ENCODE data around the gene PID1. TPM values are rescaled to one million over a fixed set of nuclear protein-coding genes. Genes with fewer than 3 reads are reported as not detected.

Gene PID1
- total RNA-seq, 1 experiment from 2014 or later: 2.9 TPM

- in situ Hi-C loops (cut with HindIII; ENCODE audit: low pct_unique_long_range_greater_than_20kb, low sequenced_read_pairs): no loop called here
Observed at GRCh38 chr2:229042349-229042748, 228.7 kb downstream of the PID1 start.

GRCh38 chr2:229041691-229042090 is 229.4 kb downstream of the PID1 start:
- POLR2A ChIA-PET: no interaction called here
- Histone ChIP-seq H3K27me3 (ENCODE audit: control insufficient read depth, insufficient read depth, low read length) (no peaks in the 10 kb centered on the region), H3K9me3 (ENCODE audit: control insufficient read depth, insufficient read depth, low read depth, low read length) (no peaks in the 10 kb centered on the region), H3K4me1 (ENCODE audit: control insufficient read depth, insufficient read depth, low read length) (no peaks in the 10 kb centered on the region), H3K4me3 (ENCODE audit: low read depth in 2 of 2, low read length in 2 of 2) (no peak overlapping the region), H3K36me3 (ENCODE audit: control insufficient read depth, insufficient read depth, low read length) (no peaks in the 10 kb centered on the region), H3K27ac (ENCODE audit: low read length) (no peak overlapping the region)
- in situ Hi-C loops (cut with HindIII; ENCODE audit: low pct_unique_long_range_greater_than_20kb, low sequenced_read_pairs): no loop called here
- ATAC-seq (no peak), DNase-seq (ENCODE audit: low read depth, low spot score) (no peak)
- TF ChIP-seq SIN3A (IDR thresholded peaks at IDR 0.05; ENCODE audit: borderline replicate concordance, insufficient read depth, low read depth, low read length): no peak
- no peak for TF ChIP-seq TCF7L2 (IDR thresholded peaks at IDR 0.05; ENCODE audit: low read depth, low read length)
- TF ChIP-seq POLR2AphosphoS5 (IDR thresholded peaks at IDR 0.05; ENCODE audit: low read depth, low read length): no peak
- TF ChIP-seq, protein P1, sequence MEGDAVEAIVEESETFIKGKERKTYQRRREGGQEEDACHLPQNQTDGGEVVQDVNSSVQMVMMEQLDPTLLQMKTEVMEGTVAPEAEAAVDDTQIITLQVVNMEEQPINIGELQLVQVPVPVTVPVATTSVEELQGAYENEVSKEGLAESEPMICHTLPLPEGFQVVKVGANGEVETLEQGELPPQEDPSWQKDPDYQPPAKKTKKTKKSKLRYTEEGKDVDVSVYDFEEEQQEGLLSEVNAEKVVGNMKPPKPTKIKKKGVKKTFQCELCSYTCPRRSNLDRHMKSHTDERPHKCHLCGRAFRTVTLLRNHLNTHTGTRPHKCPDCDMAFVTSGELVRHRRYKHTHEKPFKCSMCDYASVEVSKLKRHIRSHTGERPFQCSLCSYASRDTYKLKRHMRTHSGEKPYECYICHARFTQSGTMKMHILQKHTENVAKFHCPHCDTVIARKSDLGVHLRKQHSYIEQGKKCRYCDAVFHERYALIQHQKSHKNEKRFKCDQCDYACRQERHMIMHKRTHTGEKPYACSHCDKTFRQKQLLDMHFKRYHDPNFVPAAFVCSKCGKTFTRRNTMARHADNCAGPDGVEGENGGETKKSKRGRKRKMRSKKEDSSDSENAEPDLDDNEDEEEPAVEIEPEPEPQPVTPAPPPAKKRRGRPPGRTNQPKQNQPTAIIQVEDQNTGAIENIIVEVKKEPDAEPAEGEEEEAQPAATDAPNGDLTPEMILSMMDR (IDR thresholded peaks at IDR 0.05): no peak
- BruUV-seq (replicated peaks): no TSS peak
- CTCF ChIA-PET: no interaction called here
- intact Hi-C loops (cut with micrococcal nuclease; ENCODE audit: unreplicated experiment): no loop called here

More at GRCh38 chr2:229042349-229042748, 228.7 kb downstream of the PID1 start:
- H3K27ac ChIP-seq (ENCODE audit: low read length): no peak overlapping the region
- POLR2A ChIA-PET: no interaction called here
- DNase-seq (ENCODE audit: low read depth, low spot score) (no peak), ATAC-seq (no peak)
- TF ChIP-seq, protein P1 (IDR thresholded peaks at IDR 0.05): no peak
- no peak for TF ChIP-seq SIN3A (IDR thresholded peaks at IDR 0.05; ENCODE audit: borderline replicate concordance, insufficient read depth, low read depth, low read length)
- no peak for TF ChIP-seq REST (IDR thresholded peaks at IDR 0.05; ENCODE audit: insufficient read depth in 1 of 2, low read depth in 2 of 2, low read length in 1 of 2)
- TF ChIP-seq POLR2AphosphoS5 (IDR thresholded peaks at IDR 0.05; ENCODE audit: low read depth, low read length): no peak
- no peak for TF ChIP-seq TCF7L2 (IDR thresholded peaks at IDR 0.05; ENCODE audit: low read depth, low read length)
- H3K36me3 ChIP-seq (ENCODE audit: control insufficient read depth, insufficient read depth, low read length): no peaks in the 10 kb centered on the region
- H3K4me1 ChIP-seq (ENCODE audit: control insufficient read depth, insufficient read depth, low read length): no peaks in the 10 kb centered on the region
- intact Hi-C loops (cut with micrococcal nuclease; ENCODE audit: unreplicated experiment): no loop called here
- no peaks in the 10 kb centered on the region for H3K27me3 ChIP-seq (ENCODE audit: control insufficient read depth, insufficient read depth, low read length)
- CTCF ChIA-PET: no interaction called here
- H3K9me3 ChIP-seq (ENCODE audit: control insufficient read depth, insufficient read depth, low read depth, low read length): no peaks in the 10 kb centered on the region
- no TSS peak for BruUV-seq (replicated peaks)
- H3K4me3 ChIP-seq (ENCODE audit: low read depth in 2 of 2, low read length in 2 of 2): no peak overlapping the region

All from Panc1 (cell line).